GM10266 (cell line): ENCODE measurements around the gene CTIF.
A peak's percentile ranks its signal among the peaks of the same experiment; 100 is the strongest.

Experiments used
- DNase-seq: peaks from one replicate; pipeline ENCODE4 v3.0.0; 2012; ENCODE audit errors: extremely low spot score
- CTCF ChIP-seq: IDR thresholded peaks from 2 replicates; pipeline ENCODE4 v1.5.1; 2012; ENCODE audit warnings: mild to moderate bottlenecking, low read depth; ENCODE audit not compliant: control insufficient read depth, insufficient read depth; ENCODE audit errors: missing control alignments

The CTIF gene

GRCh38 chr18:48541026-48541746 is 2.4 kb downstream of the CTIF start:
- DNase-seq: peak; percentile 58
- TF ChIP-seq CTCF: no peak

- no peak for DNase-seq
- no peak for TF ChIP-seq CTCF
Observed at GRCh38 chr18:48541747-48542400, 3.0 kb downstream of the CTIF start.

GRCh38 chr18:48542513-48543181 is 3.8 kb downstream of the CTIF start:
- TF ChIP-seq CTCF: no peak
- DNase-seq: no peak

GRCh38 chr18:48543228-48543627 is 4.4 kb downstream of the CTIF start:
- TF ChIP-seq CTCF: no peak
- no peak for DNase-seq

GRCh38 chr18:48544116-48544515 is 5.3 kb downstream of the CTIF start:
- no peak for DNase-seq
- TF ChIP-seq CTCF: no peak

GRCh38 chr18:48544661-48545415 is 6.0 kb downstream of the CTIF start:
- no peak for TF ChIP-seq CTCF

More at GRCh38 chr18:48544661-48545415, 6.0 kb downstream of the CTIF start:
- DNase-seq: no peak
